ENCODE measurements around the gene HYAL4. TPM values are rescaled to one million over a fixed set of nuclear protein-coding genes. Genes with fewer than 3 reads are reported as not detected.
"Not testable (repeated sequence)": the region's sequence is repeated elsewhere in the genome, so short reads cannot be mapped to it uniquely, and the experiment has no call there.

The HYAL4 gene
- total RNA-seq, 1 donor from 2014 or later: not detected

DNA sequence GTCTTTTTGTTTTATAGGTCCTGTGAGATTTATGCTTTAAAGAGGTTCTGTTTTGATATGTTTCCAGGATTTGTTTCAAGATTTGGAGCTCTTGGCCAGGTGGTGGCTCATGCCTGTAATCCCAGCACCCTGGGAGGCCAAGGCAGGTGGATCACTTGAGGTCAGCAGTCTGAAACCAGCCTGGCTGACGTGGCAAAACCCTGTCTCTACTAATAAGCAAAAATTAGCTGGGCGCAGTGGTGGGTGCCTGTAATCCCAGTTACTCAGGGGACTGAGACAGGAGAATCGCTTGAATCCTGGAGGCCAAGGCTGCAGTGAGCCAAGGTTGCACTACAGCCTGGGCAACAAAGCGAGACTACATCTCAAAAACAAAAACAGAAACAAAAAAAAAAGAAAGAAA is 8.3 kb upstream of the HYAL4 start:
- Histone ChIP-seq H3K4me3 (no peak overlapping the region), H3K27ac (replicated peaks) (no peak overlapping the region), H3K36me3 (no peaks in the 10 kb centered on the region), H3K27me3 (ENCODE audit: low read depth) (no peaks in the 10 kb centered on the region), H3K9me3 (replicated peaks) (peaks cover 15% of the 10 kb centered on the region), H3K4me1 (no peaks in the 10 kb centered on the region)
- no peak for TF ChIP-seq CTCF (IDR thresholded peaks at IDR 0.05; ENCODE audit: borderline replicate concordance)
- intact Hi-C loops (cut with micrococcal nuclease): no loop called here
- DNase-seq: no peak

DNA sequence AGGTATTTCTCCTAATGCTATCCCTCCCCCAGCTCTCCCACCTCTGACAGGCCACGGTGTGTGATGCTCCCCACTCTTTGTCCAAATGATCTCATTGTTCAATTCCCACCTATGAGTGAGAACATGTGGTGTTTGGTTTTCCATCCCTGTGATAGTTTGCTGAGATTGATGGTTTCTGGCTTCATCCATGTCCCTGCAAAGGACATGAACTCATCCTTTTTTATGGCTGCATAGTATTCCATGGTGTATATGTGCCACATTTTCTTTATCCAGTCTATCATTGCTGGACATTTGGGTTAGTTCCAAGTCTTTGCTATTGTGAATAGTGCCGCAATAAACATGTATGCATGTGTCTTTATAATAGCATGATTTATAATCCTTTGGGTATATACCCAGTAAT is 5.9 kb upstream of the HYAL4 start:
- H3K4me3 ChIP-seq; intact Hi-C loops (cut with micrococcal nuclease): not testable (repeated sequence)

GRCh38 chr7:123844142-123844541 is 827 bp upstream of the HYAL4 start:
- DNase-seq; H3K27ac ChIP-seq (replicated peaks); H3K4me3 ChIP-seq; H3K27me3 ChIP-seq (ENCODE audit: low read depth); H3K36me3 ChIP-seq; intact Hi-C loops (cut with micrococcal nuclease); H3K4me1 ChIP-seq: not testable (repeated sequence)
- H3K9me3 ChIP-seq (replicated peaks): peaks cover 11% of the 10 kb centered on the region

More for the DNA sequence above, 5.9 kb upstream of the HYAL4 start:
- not testable (repeated sequence) for H3K27ac ChIP-seq (replicated peaks); H3K36me3 ChIP-seq; H3K4me1 ChIP-seq; H3K27me3 ChIP-seq (ENCODE audit: low read depth); DNase-seq
- H3K9me3 ChIP-seq (replicated peaks): peaks cover 15% of the 10 kb centered on the region

DNA sequence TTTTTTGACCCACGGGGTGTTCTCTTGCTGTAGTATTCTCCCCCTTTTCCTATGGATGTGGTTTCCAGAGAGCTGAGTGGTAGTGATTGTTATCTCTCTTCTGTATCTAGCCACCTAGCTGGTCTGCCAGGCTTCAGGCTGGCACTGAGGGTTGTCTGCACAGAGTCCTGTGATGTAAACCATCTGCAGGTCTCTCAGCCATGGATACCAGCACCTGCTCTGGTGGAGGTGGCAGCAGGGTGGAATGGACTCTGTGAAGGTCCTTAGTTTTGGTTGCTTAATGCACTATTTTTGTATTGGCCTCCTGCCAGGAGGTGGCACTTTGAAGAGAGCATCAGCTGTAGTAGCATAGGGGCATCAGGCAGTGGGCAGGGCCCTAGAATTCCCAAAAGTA is 851 bp downstream of the HYAL4 start:
- no peak for DNase-seq
- Histone ChIP-seq H3K27me3 (ENCODE audit: low read depth) (no peaks in the 10 kb centered on the region), H3K36me3 (no peaks in the 10 kb centered on the region), H3K4me3 (no peak overlapping the region), H3K4me1 (no peaks in the 10 kb centered on the region), H3K9me3 (replicated peaks) (no peaks in the 10 kb centered on the region), H3K27ac (replicated peaks) (no peak overlapping the region)
- no peak for TF ChIP-seq CTCF (IDR thresholded peaks at IDR 0.05; ENCODE audit: borderline replicate concordance)
- intact Hi-C loops (cut with micrococcal nuclease): no loop called here

GRCh38 chr7:123846217-123846891 is 1.4 kb downstream of the HYAL4 start:
- H3K27me3 ChIP-seq (ENCODE audit: low read depth): no peaks in the 10 kb centered on the region
- H3K4me3 ChIP-seq: no peak overlapping the region
- no peaks in the 10 kb centered on the region for H3K36me3 ChIP-seq
- no peaks in the 10 kb centered on the region for H3K4me1 ChIP-seq
- TF ChIP-seq CTCF (IDR thresholded peaks at IDR 0.05; ENCODE audit: borderline replicate concordance): no peak
- intact Hi-C loops (cut with micrococcal nuclease): no loop called here
- no peak overlapping the region for H3K27ac ChIP-seq (replicated peaks)
- H3K9me3 ChIP-seq (replicated peaks): no peaks in the 10 kb centered on the region
- no peak for DNase-seq

GRCh38 chr7:123847868-123848267 is 2.9 kb downstream of the HYAL4 start:
- no peak for TF ChIP-seq CTCF (IDR thresholded peaks at IDR 0.05; ENCODE audit: borderline replicate concordance)
- no peak for DNase-seq
- H3K27me3 ChIP-seq (ENCODE audit: low read depth): no peaks in the 10 kb centered on the region
- H3K36me3 ChIP-seq: no peaks in the 10 kb centered on the region
- no peak overlapping the region for H3K27ac ChIP-seq (replicated peaks)
- intact Hi-C loops (cut with micrococcal nuclease): no loop called here
- H3K4me1 ChIP-seq: no peaks in the 10 kb centered on the region
- H3K4me3 ChIP-seq: no peak overlapping the region
- H3K9me3 ChIP-seq (replicated peaks): peaks cover 11% of the 10 kb centered on the region

All from left ventricle myocardium inferior (tissue), 1 donor.